H1 (cell line): Measurements from ENCODE around the gene SH3RF3. TPM values are rescaled to one million over a fixed set of nuclear protein-coding genes. Genes with fewer than 3 reads are reported as not detected.

Source experiments
- CBX8 ChIP-seq: fragments of 300-800, 300-1000 bp; sonication (generic); IDR thresholded peaks from 2 replicates; pipeline ENCODE4 v1.7.1; 2016; ENCODE audit warnings: low read depth, low read length, borderline replicate concordance
- CHD2 ChIP-seq: IDR thresholded peaks from 2 replicates; pipeline ENCODE4 v1.6.1; 2012; ENCODE audit warnings: low read length, improper control_type of control experiment
- CHD7 ChIP-seq: fragments of 300-600 bp; sonication (generic); IDR thresholded peaks from 2 replicates; pipeline ENCODE4 v1.7.1; 2012; ENCODE audit warnings: low read length, moderate library complexity, mild to moderate bottlenecking, inconsistent platforms; ENCODE audit not compliant: insufficient replicate concordance
- KDM1A ChIP-seq: fragments of 200-600, 300-600 bp; sonication (generic); IDR thresholded peaks from 2 replicates; pipeline ENCODE4 v1.7.1; 2016; ENCODE audit warnings: mild to moderate bottlenecking, low read length, borderline replicate concordance
- MAFK ChIP-seq: IDR thresholded peaks from 2 replicates; pipeline ENCODE4 v1.6.1; 2012; ENCODE audit warnings: low read depth, mild to moderate bottlenecking, improper control_type of control experiment, low read length
- SP2 ChIP-seq: IDR thresholded peaks from 2 replicates; pipeline ENCODE4 v1.6.1; 2012; ENCODE audit warnings: mild to moderate bottlenecking, low read length, inconsistent platforms
- SUZ12 ChIP-seq: fragments of 200-600 bp; sonication (generic); IDR thresholded peaks from 2 replicates; pipeline ENCODE4 v1.6.1; 2012; ENCODE audit warnings: mild to moderate bottlenecking, inconsistent platforms, low read length, moderate library complexity, mixed read lengths
- TAF1 ChIP-seq: IDR thresholded peaks from 2 replicates; pipeline ENCODE4 v1.6.1; 2011; ENCODE audit warnings: mild to moderate bottlenecking, low read depth, low read length
- ZNF274 ChIP-seq: IDR thresholded peaks from 2 replicates; pipeline ENCODE4 v1.7.0; 2012; ENCODE audit warnings: low read length, borderline replicate concordance; ENCODE audit errors: extremely low read depth
- polyA plus RNA-seq, 7 experiments: library from polyadenylated mRNA; depleted of rRNA in 3 of 7; stranded (reverse) in 5 of 7; unstranded in 2 of 7; fragments of >200 nt in 5 of 7; fragments of 200-250 nt in 2 of 7; gene quantifications; 1 replicate in 5 of 7; 2 replicates in 1 of 7; 4 replicates in 1 of 7; pipeline versions ENCODE4 v1.2.1 to v1.2.3, GENCODE V29; 2011 to 2013; ENCODE audit warnings: missing spikeins in 2 of 7, mixed read lengths in 2 of 7
- total RNA-seq: library from RNA; stranded (reverse); fragmentation: NEBNext Ultra II Directional; extraction: Animal tissue kit (Norgen Biotek cat#: 25700); gene quantifications from 2 replicates; pipeline ENCODE4 v1.2.1, GENCODE V29; 2021
- TF ChIP-seq, protein P1 (sequence below), 3 experiments: IDR thresholded peaks; 1 replicate in 2 of 3; 2 replicates in 1 of 3; pipeline versions ENCODE4 v1.5.1 to v1.6.1; 2011; ENCODE audit warnings: low read length in 3 of 3, mild to moderate bottlenecking in 3 of 3, inconsistent platforms in 2 of 3, low read depth in 1 of 3, moderate library complexity in 1 of 3; ENCODE audit not compliant: insufficient read depth in 1 of 3; ENCODE audit errors: control extremely low read depth in 1 of 3

SH3RF3 gene
- total and polyA plus RNA-seq, 2 of the 8 experiments (the other 6 are each of a cell fraction or from before 2014, with no cell fraction given) = 0.11 to 0.65 TPM

DNA sequence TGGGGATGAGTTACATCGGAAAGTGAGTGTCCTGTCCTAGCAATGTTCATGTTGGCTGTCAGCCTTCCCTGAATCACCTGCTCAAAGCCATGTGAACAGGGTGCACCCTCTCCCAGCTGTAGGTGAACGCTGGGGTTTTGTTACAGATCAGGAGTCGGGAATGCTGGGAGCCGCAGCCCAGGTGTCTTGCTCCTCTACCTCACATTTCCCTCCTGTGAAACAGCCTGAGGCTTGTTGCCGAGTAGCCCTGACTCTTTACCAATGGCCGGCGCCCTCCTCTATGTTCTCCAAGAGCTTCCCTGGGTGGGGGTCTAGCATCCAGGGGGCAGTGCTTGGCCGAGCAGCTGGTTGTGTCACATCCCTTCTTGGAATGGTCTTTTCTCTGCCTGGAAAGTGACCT is 164.7 kb downstream of the SH3RF3 start (continued):
- TF ChIP-seq CHD7 (no peak), ZNF274 (no peak), CHD2 (no peak), CBX8 (no peak), MAFK (no peak), SUZ12 (no peak), KDM1A (no peak), SP2 (no peak), TAF1 (no peak)
- TF ChIP-seq, protein P1, sequence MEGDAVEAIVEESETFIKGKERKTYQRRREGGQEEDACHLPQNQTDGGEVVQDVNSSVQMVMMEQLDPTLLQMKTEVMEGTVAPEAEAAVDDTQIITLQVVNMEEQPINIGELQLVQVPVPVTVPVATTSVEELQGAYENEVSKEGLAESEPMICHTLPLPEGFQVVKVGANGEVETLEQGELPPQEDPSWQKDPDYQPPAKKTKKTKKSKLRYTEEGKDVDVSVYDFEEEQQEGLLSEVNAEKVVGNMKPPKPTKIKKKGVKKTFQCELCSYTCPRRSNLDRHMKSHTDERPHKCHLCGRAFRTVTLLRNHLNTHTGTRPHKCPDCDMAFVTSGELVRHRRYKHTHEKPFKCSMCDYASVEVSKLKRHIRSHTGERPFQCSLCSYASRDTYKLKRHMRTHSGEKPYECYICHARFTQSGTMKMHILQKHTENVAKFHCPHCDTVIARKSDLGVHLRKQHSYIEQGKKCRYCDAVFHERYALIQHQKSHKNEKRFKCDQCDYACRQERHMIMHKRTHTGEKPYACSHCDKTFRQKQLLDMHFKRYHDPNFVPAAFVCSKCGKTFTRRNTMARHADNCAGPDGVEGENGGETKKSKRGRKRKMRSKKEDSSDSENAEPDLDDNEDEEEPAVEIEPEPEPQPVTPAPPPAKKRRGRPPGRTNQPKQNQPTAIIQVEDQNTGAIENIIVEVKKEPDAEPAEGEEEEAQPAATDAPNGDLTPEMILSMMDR (IDR thresholded peaks at IDR 0.05; ENCODE audit: control extremely low read depth in 1 of 3, insufficient read depth in 1 of 3, low read depth in 1 of 3, low read length in 3 of 3) = no peak
